ENCODE data around the gene SYTL3. TPM values are rescaled to one million over a fixed set of nuclear protein-coding genes. Genes with fewer than 3 reads are reported as not detected.
A peak's percentile ranks its signal among the peaks of the same experiment; 100 is the strongest.

Gene SYTL3
- total RNA-seq, 1 donor from 2014 or later, result 4.1 TPM

DNA sequence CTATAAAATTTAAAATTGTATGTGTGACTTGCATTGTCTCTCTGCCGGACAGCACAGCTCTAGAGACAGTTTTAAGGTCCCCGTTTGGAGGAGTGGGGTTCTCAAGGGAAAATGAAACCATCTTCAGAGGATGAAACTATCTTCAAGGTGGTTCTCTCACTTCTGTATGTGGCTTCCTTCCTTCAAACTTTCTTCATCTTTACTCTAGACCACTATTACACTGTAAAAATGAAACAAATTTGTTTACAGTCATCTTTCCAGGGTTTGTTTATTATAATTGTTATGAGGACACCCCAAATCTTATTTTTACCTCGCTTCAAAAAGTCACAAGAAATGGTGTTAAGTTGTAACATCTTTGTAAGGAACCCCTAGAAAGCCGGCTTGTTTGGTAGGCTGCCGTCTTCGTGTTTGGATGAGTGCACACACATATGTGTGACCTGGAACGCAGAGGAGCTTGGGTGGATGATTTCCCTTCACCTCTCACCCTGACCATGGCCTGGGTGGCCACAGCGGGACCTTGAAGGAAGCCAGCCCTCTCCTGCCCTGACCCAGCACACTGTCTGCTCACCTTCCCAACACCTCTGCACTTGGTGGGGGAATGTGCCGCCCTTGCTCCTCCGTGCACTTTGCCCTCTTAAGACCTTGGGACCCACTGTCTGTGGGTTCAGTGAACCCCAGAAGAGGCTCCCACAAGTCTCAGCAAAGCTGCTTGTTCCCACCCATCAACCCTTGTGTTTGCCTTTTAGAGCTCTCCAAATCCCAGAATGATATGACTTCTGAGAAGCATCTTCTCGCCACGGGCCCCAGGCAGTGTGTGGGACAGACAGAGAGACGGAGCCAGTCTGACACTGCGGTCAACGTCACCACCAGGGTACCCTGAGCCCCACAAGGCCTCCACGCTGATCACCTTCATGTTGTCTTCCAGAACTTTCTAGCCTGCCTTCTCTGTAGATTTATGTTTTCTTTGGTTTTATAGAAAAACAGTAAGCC, 67.8 kb downstream of the SYTL3 start:
- peak; percentile 81 for DNase-seq (ENCODE audit: low spot score)

DNA sequence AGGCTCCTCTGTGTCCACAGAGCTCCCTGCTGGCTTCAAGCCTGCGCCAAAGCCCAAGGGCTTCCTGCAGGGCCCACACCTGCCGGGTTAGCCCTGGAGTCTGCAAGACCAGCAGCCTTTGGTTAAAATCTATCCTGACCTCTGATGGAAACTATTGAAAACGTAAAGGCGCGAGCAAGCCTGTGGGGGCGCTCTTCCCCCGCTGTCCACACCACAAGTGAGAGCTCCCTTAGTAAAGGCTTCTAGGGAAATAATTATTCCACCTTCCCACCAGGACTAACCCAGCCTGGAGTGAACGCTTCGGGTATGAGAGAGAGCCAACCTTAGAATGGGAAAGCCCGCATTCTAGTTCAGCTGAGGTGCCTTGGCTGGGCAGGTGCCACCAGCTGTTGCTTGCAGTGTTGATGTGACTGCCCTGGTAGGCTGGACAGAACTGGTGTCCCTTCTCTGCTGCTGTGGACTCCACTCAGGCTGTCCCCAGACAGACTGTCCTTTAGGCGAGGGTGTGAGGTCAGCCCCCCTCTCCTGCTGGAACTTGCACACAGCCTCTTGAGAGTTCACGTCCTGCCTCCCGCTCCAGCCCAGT, 68.7 kb downstream of the SYTL3 start:
- peak; percentile 45 for DNase-seq (ENCODE audit: low spot score)

DNA sequence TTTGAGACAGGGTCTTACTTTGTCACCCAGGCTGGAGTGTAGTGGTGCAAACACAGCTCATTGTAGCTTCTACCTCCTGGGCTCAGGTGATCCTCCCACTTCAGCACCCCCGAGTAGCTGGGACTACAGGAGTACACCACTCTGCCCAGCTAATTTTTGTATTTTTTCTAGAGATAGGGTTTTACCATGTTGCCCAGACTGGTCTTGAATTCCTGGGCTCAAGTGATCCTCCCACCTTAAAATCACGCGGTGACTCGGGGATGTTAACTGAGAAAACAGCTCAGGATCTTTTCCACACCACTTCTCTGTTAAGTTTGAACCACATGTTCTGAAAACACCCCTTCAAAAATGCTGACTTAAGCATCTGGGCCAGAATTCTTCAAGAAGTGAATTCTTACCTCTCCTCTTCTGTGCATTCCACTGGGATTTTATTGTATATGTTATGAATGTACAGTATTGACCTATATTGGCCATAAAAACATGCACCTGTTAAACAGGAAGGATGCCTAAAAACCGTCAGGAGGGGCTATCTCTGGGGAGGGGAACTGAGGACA, 72.4 kb downstream of the SYTL3 start:
- no peak for DNase-seq (ENCODE audit: low spot score)

DNA sequence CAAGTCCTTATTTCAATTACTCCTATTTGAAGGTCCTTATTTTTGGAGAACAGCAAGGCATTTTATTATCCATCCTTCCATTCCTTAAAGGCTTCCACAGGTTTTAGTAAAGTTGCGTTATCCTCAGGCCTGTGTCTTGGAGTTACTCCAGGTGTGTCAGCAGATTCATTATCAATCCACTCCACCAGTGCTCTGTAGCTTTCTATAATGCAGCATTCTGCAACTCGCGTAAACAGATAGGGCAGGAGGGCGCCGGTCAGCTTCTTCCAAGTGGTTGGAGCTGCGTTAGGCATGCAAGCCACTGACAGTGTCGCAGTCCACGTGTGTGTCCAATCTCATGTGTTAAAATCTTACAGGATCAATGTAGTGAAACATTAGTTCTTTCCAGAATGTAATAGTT, 75.8 kb downstream of the SYTL3 start:
- no peak for DNase-seq (ENCODE audit: low spot score)

DNA sequence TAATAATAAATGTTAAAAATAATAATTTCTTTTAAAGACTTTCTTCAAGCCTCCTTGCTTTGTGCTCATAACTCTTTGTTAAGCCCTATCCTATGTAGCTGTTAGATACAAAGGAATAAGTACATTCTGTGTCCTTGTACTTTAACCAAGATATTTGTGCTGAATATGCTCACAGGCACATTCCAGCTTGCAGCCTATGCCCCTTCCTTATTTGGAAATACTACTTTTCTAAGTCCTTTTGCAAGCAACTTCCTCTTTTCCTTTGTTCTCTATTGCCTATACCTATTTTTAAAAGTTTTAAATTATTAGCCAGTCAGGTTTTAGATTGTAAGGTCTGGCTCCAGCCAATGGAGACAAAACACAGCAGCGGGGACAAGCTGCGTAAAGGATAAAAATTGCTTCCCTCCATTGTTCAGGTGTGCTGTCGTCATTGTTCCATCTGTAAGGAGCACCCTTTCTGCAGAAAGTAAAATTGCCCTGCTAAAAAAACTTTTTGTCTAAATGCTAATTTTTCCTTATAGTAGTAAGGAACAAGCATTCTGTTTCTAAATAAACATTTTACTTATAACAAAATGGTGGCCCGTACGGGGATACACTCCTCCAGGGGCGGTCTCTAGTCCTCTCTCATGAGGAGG, 80.2 kb downstream of the SYTL3 start:
- DNase-seq (ENCODE audit: low spot score), result no peak

DNA sequence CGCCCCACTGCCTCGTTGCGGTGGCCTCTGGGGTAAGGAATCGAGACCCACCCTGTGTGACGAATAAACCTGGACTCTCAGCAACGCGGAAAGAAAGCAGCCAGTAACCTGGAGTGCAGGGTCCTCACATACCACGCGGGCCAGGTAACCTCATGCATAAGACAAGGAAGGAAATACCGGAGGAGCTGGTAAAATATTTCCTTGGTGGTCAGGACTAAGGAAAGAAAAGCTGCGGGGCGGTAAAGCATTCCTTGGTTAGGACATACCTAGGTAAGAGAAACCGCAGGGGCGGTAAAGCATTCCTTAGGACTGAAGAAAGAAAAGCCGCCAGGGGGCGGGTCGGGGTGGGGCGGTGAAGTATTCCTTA, 80.7 kb downstream of the SYTL3 start:
- DNase-seq (ENCODE audit: low spot score), result no peak

DNA sequence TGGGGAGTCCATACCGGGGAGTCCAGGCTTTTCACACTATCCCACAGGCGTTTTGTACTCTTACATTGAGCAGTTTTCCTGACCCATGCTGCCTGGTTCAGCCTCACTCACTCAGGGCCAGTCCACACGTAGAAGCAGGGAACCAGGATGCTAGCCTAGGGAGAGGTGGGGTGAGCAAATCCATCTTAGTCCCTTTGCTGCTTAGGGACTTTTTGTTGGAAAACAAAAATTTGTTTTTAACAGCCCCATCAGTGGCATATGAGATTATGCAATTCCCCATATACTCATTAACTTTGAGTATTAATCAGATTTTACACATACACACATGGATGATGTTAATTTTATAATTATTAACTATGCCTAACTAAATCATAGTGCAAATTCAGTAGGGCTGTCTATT, 85.2 kb downstream of the SYTL3 start:
- no peak for DNase-seq (ENCODE audit: low spot score)

DNA sequence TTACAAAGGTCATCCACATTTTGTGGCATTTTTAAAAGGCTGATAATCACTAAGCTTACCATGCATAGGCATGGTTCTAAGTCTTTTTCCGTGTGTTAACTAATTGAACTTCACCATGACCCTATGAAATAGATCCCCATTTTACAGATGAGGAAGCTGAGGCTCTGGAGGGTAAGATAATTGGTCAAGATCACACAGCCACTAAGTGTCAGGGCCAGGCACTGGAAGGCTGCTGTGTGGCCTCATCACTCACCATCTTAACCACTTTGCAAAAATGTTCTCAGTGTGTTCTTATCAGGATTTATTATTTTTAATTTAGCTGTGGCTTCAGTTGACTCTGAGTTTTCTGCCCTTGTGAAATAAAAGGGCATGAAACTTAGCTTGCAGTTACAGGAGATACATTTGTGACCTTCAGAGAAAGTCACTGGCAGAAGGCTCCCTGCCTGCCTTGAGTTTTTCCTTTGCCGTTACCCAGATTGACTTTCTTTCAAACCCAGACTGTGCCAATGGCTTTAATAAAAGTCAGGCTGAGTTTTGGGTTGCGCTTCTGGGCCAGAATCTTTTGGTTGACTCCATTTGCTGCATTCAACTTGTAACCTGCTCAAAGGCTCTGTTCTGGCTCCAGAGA, 87.3 kb downstream of the SYTL3 start:
- DNase-seq (ENCODE audit: low spot score), result no peak

DNA sequence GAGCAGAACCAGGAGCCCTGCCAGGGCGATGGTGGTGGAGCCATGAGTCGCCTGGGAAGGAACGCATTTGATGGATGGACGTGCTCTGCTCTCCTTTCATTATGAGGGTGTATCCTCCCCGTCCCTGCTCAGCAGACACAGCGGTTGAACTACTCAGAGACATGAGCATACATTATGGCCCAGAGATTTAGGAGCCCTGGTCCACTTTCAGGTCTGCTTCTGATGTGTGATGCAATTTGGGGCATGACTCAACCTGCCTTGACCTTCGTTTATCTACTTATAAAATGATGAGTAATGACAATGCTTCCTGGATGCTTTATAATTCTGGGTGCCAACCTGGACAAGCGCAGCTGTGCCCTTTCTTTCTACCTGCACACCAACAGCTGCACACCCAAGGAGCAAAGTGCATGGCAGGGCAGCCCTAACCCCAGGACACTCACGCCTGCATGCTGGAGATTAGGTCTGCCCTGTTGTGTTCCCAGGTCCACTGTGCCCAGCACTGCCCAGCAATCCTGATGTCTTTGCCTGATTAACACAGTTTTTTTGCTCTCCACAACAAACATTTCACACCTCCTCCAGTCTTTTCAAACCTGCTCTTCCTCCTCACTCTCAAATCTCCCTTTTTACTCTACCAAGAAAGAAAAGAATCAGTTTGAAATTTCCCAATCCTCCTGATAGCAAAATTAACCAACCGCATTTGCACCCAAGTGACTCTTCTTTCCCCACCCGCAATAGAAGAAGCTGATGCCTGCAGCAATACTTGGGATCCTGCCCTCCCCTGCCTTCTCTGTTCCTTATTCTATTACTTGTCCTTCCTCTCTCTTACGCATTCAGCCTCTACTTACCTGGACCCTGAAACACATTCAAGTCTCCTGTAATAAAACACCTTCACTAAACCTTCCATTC, 88.1 kb downstream of the SYTL3 start:
- no peak for DNase-seq (ENCODE audit: low spot score)

DNA sequence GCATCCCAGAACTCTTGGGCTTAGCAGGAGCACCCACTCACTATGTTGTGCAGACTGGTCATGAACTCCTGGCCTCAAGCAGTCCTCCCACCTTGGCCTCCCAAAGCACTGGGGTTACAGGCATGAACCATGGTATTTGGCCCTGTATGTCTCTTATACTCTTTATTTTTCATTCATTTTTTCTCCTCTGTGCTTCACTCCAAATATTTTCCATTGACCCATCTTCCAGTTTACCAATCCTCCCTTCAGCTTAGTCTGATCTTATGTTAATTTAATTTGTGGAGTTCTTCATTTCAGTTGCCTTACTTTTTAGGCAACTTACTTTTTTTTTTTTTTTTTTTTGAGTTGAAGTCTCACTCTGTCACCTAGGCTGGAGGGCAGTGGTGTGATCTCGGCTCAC, 89.8 kb downstream of the SYTL3 start:
- DNase-seq (ENCODE audit: low spot score), result no peak

DNA sequence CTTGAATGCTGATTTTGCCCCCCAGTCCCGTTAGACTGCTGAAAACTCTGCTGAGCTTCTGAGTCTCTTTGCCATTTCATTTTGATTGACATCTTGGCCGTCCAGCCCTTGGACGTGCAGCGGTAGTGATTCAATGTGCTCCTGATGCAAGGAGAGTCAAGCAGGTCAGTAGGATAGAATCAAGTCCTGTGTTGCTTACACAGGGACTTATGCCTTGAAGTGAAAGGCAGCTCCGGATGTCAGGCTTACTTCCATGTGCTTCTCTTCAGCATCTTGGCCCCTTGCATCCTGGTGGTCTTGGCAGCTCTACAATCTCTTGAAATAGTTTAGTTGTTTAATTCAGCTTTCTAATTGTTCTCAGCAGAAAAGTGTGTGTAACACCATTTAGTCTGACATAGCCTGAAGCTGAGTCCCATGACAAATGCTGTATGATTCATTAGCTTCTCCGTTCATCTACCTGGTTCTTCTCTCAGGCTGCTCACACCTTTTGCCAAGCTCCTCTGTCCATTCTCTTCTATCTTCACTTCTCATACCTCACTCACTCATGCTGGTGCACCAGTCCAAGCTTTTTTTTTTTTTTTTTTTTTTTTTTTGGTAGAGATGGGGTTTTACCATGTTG, 93.3 kb downstream of the SYTL3 start:
- DNase-seq (ENCODE audit: low spot score), result no peak

DNA sequence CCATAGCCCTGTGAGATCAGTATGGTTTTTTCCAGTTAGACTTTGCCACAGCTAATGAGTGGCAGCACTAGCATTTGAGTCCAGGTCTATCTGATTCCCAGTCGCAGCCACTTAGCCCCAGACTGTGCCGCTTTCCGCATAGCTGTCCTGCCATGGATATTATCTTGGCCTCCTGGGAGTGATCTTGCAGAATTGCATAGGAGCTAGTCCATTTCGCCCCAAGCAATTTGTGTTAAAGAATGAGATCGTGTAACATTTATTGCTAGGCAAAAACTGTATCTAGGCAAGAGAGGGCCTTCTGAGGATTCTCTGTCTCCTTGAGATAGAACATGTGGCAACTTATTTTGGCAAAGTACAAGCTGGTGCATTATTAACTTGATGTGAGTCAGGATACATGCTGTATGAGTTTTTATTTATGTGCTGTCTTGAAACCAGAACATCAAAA, 95.2 kb downstream of the SYTL3 start:
- no peak for DNase-seq (ENCODE audit: low spot score)

DNA sequence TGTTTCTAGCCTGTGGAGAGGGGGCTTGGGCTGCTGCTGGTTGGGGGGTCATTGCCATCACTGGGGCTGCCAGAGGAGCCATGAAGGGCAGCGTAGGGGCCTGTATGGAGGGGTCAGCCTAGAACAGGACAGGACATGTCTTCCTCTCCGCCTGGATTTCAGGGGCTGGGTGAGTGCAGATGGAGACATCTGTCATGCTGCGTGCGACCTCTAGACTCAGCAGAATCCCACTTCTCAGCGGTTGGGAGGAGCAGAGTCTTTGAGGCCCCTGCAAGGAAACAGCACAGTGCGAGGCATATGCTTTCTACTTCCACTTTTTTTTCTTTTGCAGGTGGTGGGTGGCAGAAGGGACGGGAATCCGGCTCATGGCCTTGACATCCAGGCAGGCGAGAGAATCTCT, 101.4 kb downstream of the SYTL3 start:
- no peak for DNase-seq (ENCODE audit: low spot score)

DNA sequence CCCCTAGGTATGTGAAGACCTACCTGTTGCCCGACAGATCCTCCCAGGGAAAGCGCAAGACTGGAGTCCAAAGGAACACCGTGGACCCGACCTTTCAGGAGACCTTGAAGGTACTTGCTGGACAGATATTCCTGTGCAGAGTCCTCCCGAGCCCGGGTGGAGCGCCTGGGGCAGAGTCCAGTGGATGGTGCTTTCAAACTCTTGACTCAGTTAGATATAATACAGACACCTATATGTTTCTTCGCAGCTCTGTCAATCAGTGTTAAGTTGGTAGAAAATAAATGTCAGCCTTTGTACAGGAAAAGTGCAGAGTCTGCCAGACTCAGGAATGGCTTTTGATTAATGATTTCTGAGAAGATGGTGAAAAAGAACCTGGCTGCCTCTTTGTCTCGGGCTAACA, 102.1 kb downstream of the SYTL3 start:
- DNase-seq (ENCODE audit: low spot score), result no peak

DNA sequence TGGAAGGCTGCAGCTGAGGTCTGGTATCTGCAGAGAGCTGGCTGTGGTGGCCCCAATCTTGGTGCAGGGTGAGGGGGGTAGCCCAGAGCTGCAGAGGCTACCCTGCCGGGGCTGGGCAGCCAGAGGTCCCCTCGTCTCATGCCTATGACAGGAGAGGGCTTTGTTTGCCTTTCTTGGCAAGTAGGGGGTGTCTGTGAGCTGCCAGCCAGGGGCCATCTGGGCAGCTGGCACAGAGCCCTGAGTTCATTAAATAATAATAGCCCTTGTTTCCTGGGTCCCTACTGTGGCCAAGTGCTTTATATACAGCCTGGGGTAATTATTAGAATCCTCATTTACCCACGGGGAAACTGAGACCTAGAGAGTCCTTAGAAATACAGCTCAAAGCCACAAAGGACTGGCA, 102.8 kb downstream of the SYTL3 start:
- DNase-seq (ENCODE audit: low spot score), result no peak

DNA sequence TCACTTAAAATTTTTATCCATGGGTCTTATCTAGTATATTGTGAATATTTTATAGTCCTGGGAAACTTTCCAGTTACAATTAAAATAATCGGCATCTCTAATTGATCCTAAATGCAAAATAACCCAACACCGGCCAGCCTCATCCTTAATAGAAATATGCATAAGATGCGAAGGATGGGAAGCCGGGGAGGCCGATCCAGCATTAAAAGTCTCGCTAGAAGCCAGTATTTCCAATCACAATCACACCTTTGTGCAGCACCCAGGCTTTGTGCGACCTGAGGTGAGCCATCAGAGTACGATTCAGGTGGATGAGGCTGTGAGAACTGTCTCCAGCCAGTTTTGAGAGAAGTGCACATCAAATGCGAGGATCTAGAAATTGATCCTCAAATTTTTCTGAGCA, 104.0 kb downstream of the SYTL3 start:
- DNase-seq (ENCODE audit: low spot score), result no peak

DNA sequence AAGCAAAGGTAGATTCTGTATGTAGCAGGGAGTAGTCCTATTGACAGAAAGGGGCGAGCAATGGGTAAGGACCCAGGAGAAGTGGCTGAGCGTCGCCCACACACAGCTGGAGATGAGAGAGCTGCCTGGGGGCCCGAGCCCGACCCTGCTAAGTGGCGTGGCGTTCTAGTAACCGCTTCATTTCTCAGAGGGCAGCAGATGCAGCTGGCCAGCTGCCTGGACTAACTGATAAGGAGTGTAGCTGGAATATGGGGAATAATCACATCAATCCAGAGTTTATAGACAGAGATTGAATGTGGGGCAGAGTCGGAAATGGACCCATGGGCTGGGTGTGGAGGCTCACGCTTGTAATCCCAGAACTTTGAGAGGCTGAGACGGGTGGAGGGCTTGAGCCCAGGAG, 104.9 kb downstream of the SYTL3 start:
- no peak for DNase-seq (ENCODE audit: low spot score)

DNA sequence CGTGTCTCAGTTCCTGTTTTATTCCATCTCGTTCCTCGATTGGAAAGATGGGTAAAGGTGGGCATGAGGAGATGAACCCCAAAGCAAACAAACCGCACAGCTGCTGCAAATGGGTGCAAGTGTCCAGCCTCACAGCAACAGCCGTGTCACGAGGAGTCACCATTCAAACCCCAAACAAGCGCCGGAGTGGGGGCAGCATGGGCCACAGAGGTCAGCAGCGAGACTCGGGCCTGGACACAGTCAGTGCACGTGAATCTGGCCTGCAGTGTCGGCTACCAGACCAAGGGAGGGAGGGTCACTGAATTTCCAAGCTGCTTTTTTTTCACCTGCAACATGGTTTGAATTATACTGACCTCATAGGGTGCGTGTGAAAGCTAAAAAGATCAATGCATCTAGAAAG, 105.8 kb downstream of the SYTL3 start:
- DNase-seq (ENCODE audit: low spot score), result no peak

DNA sequence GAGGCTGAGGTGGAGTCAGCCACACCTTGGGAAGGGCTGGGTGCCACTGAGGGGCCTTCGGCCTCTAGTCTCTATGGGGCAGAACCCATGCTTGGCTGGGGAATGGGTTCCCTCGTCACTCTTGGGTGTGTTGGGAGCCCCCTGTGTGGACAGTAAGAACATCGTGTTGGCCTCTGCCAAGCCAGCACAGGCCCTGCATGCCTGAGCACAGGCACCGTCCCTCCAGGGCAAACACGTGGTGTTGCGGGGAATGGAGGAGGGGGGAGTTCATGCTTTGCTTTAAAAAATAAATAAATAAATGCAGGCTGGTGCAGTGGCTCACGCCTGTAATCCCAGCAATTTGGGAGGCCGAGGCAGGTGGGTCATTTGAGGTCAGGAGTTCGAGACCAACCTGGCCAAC, 106.3 kb downstream of the SYTL3 start:
- DNase-seq (ENCODE audit: low spot score), result no peak

All from mesenteric fat pad (tissue), 1 donor.